ENCODE data around the gene OAF.

The OAF gene

GRCh38 chr11:120257346-120257745 lies 46.5 kb downstream of the OAF start:
- no peak for TF ChIP-seq CTCF (IDR thresholded peaks at IDR 0.05; ENCODE audit: extremely low read depth, missing control alignments)
- DNase-seq (ENCODE audit: low spot score), result no peak

- TF ChIP-seq CTCF (IDR thresholded peaks at IDR 0.05; ENCODE audit: extremely low read depth, missing control alignments), result no peak
- no peak for DNase-seq (ENCODE audit: low spot score)
Observed at GRCh38 chr11:120258661-120259060, 47.8 kb downstream of the OAF start.

- no peak for TF ChIP-seq CTCF (IDR thresholded peaks at IDR 0.05; ENCODE audit: extremely low read depth, missing control alignments)
- DNase-seq (ENCODE audit: low spot score), result no peak
Observed at GRCh38 chr11:120259241-120259640, 48.4 kb downstream of the OAF start.

GRCh38 chr11:120259988-120260565 lies 49.2 kb downstream of the OAF start:
- no peak for DNase-seq (ENCODE audit: low spot score)
- TF ChIP-seq CTCF (IDR thresholded peaks at IDR 0.05; ENCODE audit: extremely low read depth, missing control alignments), result no peak

GRCh38 chr11:120260616-120261015 lies 49.8 kb downstream of the OAF start:
- DNase-seq (ENCODE audit: low spot score), result no peak
- no peak for TF ChIP-seq CTCF (IDR thresholded peaks at IDR 0.05; ENCODE audit: extremely low read depth, missing control alignments)

- no peak for DNase-seq (ENCODE audit: low spot score)
- no peak for TF ChIP-seq CTCF (IDR thresholded peaks at IDR 0.05; ENCODE audit: extremely low read depth, missing control alignments)
Observed at GRCh38 chr11:120261321-120261720, 50.5 kb downstream of the OAF start.

- TF ChIP-seq CTCF (IDR thresholded peaks at IDR 0.05; ENCODE audit: extremely low read depth, missing control alignments), result no peak
- no peak for DNase-seq (ENCODE audit: low spot score)
Observed at GRCh38 chr11:120261931-120262330, 51.1 kb downstream of the OAF start.

Data from GM20000 (cell line).